Lung (tissue), 12 donors: Measurements from ENCODE around the gene PCMTD2. TPM values are rescaled to one million over a fixed set of nuclear protein-coding genes. Genes with fewer than 3 reads are reported as not detected.

Experiments
- ATAC-seq: fragments of 200-7000 bp; cut with Tn5 transposase; one replicate; pipeline ENCODE4 v1.9.1; 2020; ENCODE audit warnings: moderate number of reproducible peaks; ENCODE audit not compliant: insufficient read depth, low FRiP score
- DNase-seq, 3 donors: peaks; one replicate each; pipeline ENCODE4 v3.0.0-alpha.2; 2013 to 2017
- H3K27ac ChIP-seq, 2 donors: one replicate each; pipeline ENCODE4 v1.5.1; 2013; ENCODE audit warnings: mild to moderate bottlenecking in 2 of 2, moderate library complexity in 2 of 2, control low read depth in 1 of 2, inconsistent platforms in 1 of 2, low read depth in 1 of 2, low read length in 1 of 2
- H3K27me3 ChIP-seq, 3 donors: one replicate each; pipeline ENCODE4 v1.5.1; 2013; ENCODE audit warnings: low read length in 2 of 3; ENCODE audit not compliant: control insufficient read depth in 3 of 3, insufficient read depth in 3 of 3
- H3K36me3 ChIP-seq, 4 donors: one replicate each; pipeline ENCODE4 v1.5.1; 2013; ENCODE audit warnings: low read length in 4 of 4, mild to moderate bottlenecking in 1 of 4, moderate library complexity in 1 of 4; ENCODE audit not compliant: control insufficient read depth in 4 of 4, insufficient read depth in 4 of 4
- H3K4me1 ChIP-seq, 5 donors: one replicate each; pipeline ENCODE4 v1.5.1; 2013; ENCODE audit warnings: low read length in 5 of 5, mild to moderate bottlenecking in 2 of 5, moderate library complexity in 1 of 5; ENCODE audit not compliant: control insufficient read depth in 5 of 5, insufficient read depth in 5 of 5
- H3K4me3 ChIP-seq: one replicate; pipeline ENCODE4 v1.5.1; 2013; ENCODE audit warnings: mild to moderate bottlenecking, control low read depth, moderate library complexity
- H3K9ac ChIP-seq, 2 donors: one replicate each; pipeline ENCODE4 v1.5.1; 2013; ENCODE audit warnings: low read length in 2 of 2, control low read depth in 1 of 2; ENCODE audit not compliant: insufficient read depth in 1 of 2
- H3K9me3 ChIP-seq, 4 donors: one replicate each; pipeline ENCODE4 v1.5.1; 2013; ENCODE audit warnings: low read length in 3 of 4, mild to moderate bottlenecking in 1 of 4, moderate library complexity in 1 of 4; ENCODE audit not compliant: control insufficient read depth in 4 of 4, insufficient read depth in 3 of 4
- CTCF ChIP-seq: IDR thresholded peaks from 2 replicates; pipeline ENCODE4 v1.5.1; 2012; ENCODE audit warnings: mild to moderate bottlenecking; ENCODE audit errors: control extremely low read depth, extremely low read depth
- WGBS, 2 donors: extraction: QIAGEN DNeasy Blood & Tissue Kit; methylation state at CpG; one replicate each; pipeline ENCODE4 v1.1.7; 2013; 5-methylcytosine and 5-hydroxymethylcytosine counted together
- polyA plus RNA-seq, 2 donors: library from polyadenylated mRNA; stranded (reverse); fragments of 200-250 nt; gene quantifications; one replicate each; pipeline ENCODE4 v1.2.1, GENCODE V29; 2013
- total RNA-seq, 2 donors: library from RNA; depleted of rRNA in 1 of 2; stranded (reverse); fragments of >200 nt in 1 of 2; gene quantifications; one replicate each; pipeline ENCODE4 v1.2.1, GENCODE V29; 2014 to 2021
- donor health status: control.
- donor health status: control.
- donor health status: Bipolar disorder and iron deficiency.
- donor health status: healthy.
- donor health status: DM: yes; HTN: yes; CAD: no.

The PCMTD2 gene
- total and polyA plus RNA-seq, 4 donors = 16.5 to 123 (median 25.2) TPM

- Histone ChIP-seq H3K27me3 (no peaks in the 10 kb centered on the region), H3K9me3 (no peaks in the 10 kb centered on the region), H3K9ac (no peak overlapping the region), H3K36me3 (no peaks in the 10 kb centered on the region), H3K27ac (no peak overlapping the region), H3K4me3 (no peak overlapping the region), H3K4me1 (no peaks in the 10 kb centered on the region)
- DNase-seq = no peak
- no peak for ATAC-seq
- 93 to 95% methylated on average over 17 of the region's 17 CpGs for WGBS, 2 donors
- no peak for TF ChIP-seq CTCF
Measured at GRCh38 chr20:64237316-64237715, 18.2 kb upstream of the PCMTD2 start.

- DNase-seq (no peak), ATAC-seq (no peak)
- no peak overlapping the region for H3K27ac ChIP-seq
- H3K9ac ChIP-seq = no peak overlapping the region
- no peaks in the 10 kb centered on the region for H3K36me3 ChIP-seq
- no peak overlapping the region for H3K4me3 ChIP-seq
- no peaks in the 10 kb centered on the region for H3K9me3 ChIP-seq
- WGBS, 2 donors = 71 to 80% methylated on average over 11 of the region's 11 CpGs
- H3K27me3 ChIP-seq = no peaks in the 10 kb centered on the region
- no peaks in the 10 kb centered on the region for H3K4me1 ChIP-seq
- TF ChIP-seq CTCF = no peak
Measured at GRCh38 chr20:64238115-64238825, 17.3 kb upstream of the PCMTD2 start.

- no peaks in the 10 kb centered on the region for H3K27me3 ChIP-seq
- H3K9me3 ChIP-seq = no peaks in the 10 kb centered on the region
- 65 to 85% methylated on average over 7 of the region's 7 CpGs for WGBS, 2 donors
- no peaks in the 10 kb centered on the region for H3K36me3 ChIP-seq
- H3K4me1 ChIP-seq = no peaks in the 10 kb centered on the region
- no peak overlapping the region for H3K9ac ChIP-seq
- DNase-seq (no peak), ATAC-seq (no peak)
- no peak overlapping the region for H3K4me3 ChIP-seq
- no peak overlapping the region for H3K27ac ChIP-seq
- TF ChIP-seq CTCF = no peak
Measured at GRCh38 chr20:64238851-64239387, 16.6 kb upstream of the PCMTD2 start.
